ENCODE data around the gene ZNF425. TPM values are rescaled to one million over a fixed set of nuclear protein-coding genes. Genes with fewer than 3 reads are reported as not detected.

The ZNF425 gene
- total RNA-seq, 2 donors from 2014 or later = 2.8 to 4.0 TPM

GRCh38 chr7:149166630-149167352 is 40.7 kb upstream of the ZNF425 start:
- Histone ChIP-seq H3K9me3 (no peaks in the 10 kb centered on the region), H3K27me3 (replicated peaks; ENCODE audit: insufficient read depth) (no peaks in the 10 kb centered on the region), H3K4me1 (replicated peaks) (no peaks in the 10 kb centered on the region), H3K27ac (no peak overlapping the region), H3K36me3 (peaks cover 0 to 9% of the 10 kb centered on the region in 2 donors), H3K4me3 (no peak overlapping the region)
- intact Hi-C loops (cut with DNase I) = no loop called here
- no peak for DNase-seq (ENCODE audit: low spot score)
- no peak for TF ChIP-seq CTCF (IDR thresholded peaks at IDR 0.05)

- H3K27me3 ChIP-seq (replicated peaks; ENCODE audit: insufficient read depth) = no peaks in the 10 kb centered on the region
- intact Hi-C loops (cut with DNase I) = no loop called here
- TF ChIP-seq POLR2AphosphoS5 (IDR thresholded peaks at IDR 0.05) (no peak), CTCF (IDR thresholded peaks at IDR 0.05) (no peak), POLR2A (IDR thresholded peaks at IDR 0.05) (no peak)
- 61% methylated on average over 1 of the region's 1 CpG for WGBS
- H3K9me3 ChIP-seq = no peaks in the 10 kb centered on the region
- H3K27ac ChIP-seq = no peak overlapping the region
- H3K4me3 ChIP-seq = no peak overlapping the region
- peaks cover 0 to 9% of the 10 kb centered on the region in 2 donors for H3K36me3 ChIP-seq
- no peak for DNase-seq (ENCODE audit: low spot score)
- H3K4me1 ChIP-seq (replicated peaks) = no peaks in the 10 kb centered on the region
These were observed 40.0 kb upstream of the ZNF425 start for GRCh38 chr7:149166142-149166541.

- TF ChIP-seq POLR2AphosphoS5 (IDR thresholded peaks at IDR 0.05) (no peak), CTCF (IDR thresholded peaks at IDR 0.05) (no peak), POLR2A (IDR thresholded peaks at IDR 0.05) (no peak)
- Histone ChIP-seq H3K9me3 (no peaks in the 10 kb centered on the region), H3K27ac (no peak overlapping the region), H3K27me3 (replicated peaks; ENCODE audit: insufficient read depth) (no peaks in the 10 kb centered on the region), H3K4me1 (replicated peaks) (no peaks in the 10 kb centered on the region), H3K36me3 (no peaks in the 10 kb centered on the region), H3K4me3 (no peak overlapping the region)
- intact Hi-C loops (cut with DNase I) = no loop called here
- DNase-seq (ENCODE audit: low spot score) = no peak
- WGBS = 72% methylated on average over 5 of the region's 5 CpGs
These were observed 35.2 kb upstream of the ZNF425 start for GRCh38 chr7:149161241-149161848.

GRCh38 chr7:149156898-149157297 is 30.8 kb upstream of the ZNF425 start:
- no peaks in the 10 kb centered on the region for H3K36me3 ChIP-seq
- H3K4me1 ChIP-seq (replicated peaks) = no peaks in the 10 kb centered on the region
- 94% methylated on average over 6 of the region's 6 CpGs for WGBS
- H3K27me3 ChIP-seq (replicated peaks; ENCODE audit: insufficient read depth) = no peaks in the 10 kb centered on the region
- no peak overlapping the region for H3K4me3 ChIP-seq
- DNase-seq (ENCODE audit: low spot score) = no peak
- no peaks in the 10 kb centered on the region for H3K9me3 ChIP-seq
- TF ChIP-seq POLR2A (IDR thresholded peaks at IDR 0.05) = no peak
- no peak for TF ChIP-seq CTCF (IDR thresholded peaks at IDR 0.05)
- no peak for TF ChIP-seq POLR2AphosphoS5 (IDR thresholded peaks at IDR 0.05)
- intact Hi-C loops (cut with DNase I) = no loop called here
- no peak overlapping the region for H3K27ac ChIP-seq

- TF ChIP-seq CTCF (IDR thresholded peaks at IDR 0.05) = no peak
- no peak for TF ChIP-seq POLR2A (IDR thresholded peaks at IDR 0.05)
- TF ChIP-seq POLR2AphosphoS5 (IDR thresholded peaks at IDR 0.05) = no peak
- H3K9me3 ChIP-seq = no peaks in the 10 kb centered on the region
- DNase-seq (ENCODE audit: low spot score) = no peak
- intact Hi-C loops (cut with DNase I) = no loop called here
- H3K27ac ChIP-seq = no peak overlapping the region
- no peaks in the 10 kb centered on the region for H3K27me3 ChIP-seq (replicated peaks; ENCODE audit: insufficient read depth)
- H3K36me3 ChIP-seq = no peaks in the 10 kb centered on the region
- no peak overlapping the region for H3K4me3 ChIP-seq
- WGBS = 76% methylated on average over 11 of the region's 11 CpGs
- H3K4me1 ChIP-seq (replicated peaks) = no peaks in the 10 kb centered on the region
These were observed 27.9 kb upstream of the ZNF425 start for GRCh38 chr7:149154056-149154455.
